ENCODE data around the gene GPA33. TPM values are rescaled to one million over a fixed set of nuclear protein-coding genes. Genes with fewer than 3 reads are reported as not detected.
A peak's percentile ranks its signal among the peaks of the same experiment; 100 is the strongest.

GPA33 gene
- total and polyA plus RNA-seq, 10 of the 15 experiments (the other 5 are each of a cell fraction or from before 2014, with no cell fraction given) = 0.09 to 0.27 (median 0.21) TPM; not detected in 1

DNA sequence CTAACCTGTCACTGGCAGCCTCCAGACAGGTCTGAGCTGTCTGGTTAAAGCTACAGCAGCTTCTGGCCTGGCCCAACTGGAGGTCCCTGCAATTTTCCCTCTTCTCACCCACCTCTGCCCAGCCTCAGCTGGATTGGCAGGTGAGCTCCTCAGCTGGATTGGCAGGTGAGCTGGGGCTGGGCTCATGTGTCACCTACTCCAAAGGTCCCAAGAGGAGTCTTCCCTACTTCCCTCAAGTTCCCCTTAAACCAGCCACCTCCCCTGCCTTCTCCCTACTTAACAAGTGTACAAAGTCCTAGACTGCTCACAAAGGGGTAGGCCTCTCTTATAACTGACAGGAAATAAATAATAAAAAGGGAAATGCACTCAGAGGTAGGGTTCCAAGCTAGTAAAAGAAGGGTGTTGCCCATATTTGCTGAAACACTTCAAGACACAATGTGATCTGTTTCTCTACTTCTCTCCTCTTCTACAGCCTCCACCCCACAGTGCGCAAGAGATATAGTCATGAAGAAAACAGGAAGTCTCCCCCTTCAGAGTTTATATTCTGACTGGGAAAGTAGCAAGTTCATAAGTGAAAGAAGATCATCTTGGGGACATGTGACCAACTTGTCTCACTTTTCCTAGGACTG, at the start of gene GPA33 (continued):
- no peak for TF ChIP-seq IRF5 (IDR thresholded peaks at IDR 0.05; ENCODE audit: borderline replicate concordance)
- peak; percentile 85 for TF ChIP-seq SPI1 (IDR thresholded peaks at IDR 0.05; ENCODE audit: borderline replicate concordance, insufficient read depth, low read depth, low read length)
- no peak; the same call in 1 of the 2 replicates for TF ChIP-seq USF2 (IDR thresholded peaks at IDR 0.05; ENCODE audit: borderline replicate concordance, low read depth, low read length)
- no peak for TF ChIP-seq NFXL1 (IDR thresholded peaks at IDR 0.05; ENCODE audit: borderline replicate concordance)
- TF ChIP-seq LARP7 (IDR thresholded peaks at IDR 0.05) = no peak
- TF ChIP-seq NFYA (IDR thresholded peaks at IDR 0.05; ENCODE audit: borderline replicate concordance, low read depth, low read length) = no peak
- no peak for TF ChIP-seq YBX1 (IDR thresholded peaks at IDR 0.05)
- no peak for TF ChIP-seq CHD4 (IDR thresholded peaks at IDR 0.05)
- TF ChIP-seq HDAC2 (IDR thresholded peaks at IDR 0.05) = no peak
- no peak for TF ChIP-seq SUZ12 (IDR thresholded peaks at IDR 0.05; ENCODE audit: unreplicated experiment)

DNA sequence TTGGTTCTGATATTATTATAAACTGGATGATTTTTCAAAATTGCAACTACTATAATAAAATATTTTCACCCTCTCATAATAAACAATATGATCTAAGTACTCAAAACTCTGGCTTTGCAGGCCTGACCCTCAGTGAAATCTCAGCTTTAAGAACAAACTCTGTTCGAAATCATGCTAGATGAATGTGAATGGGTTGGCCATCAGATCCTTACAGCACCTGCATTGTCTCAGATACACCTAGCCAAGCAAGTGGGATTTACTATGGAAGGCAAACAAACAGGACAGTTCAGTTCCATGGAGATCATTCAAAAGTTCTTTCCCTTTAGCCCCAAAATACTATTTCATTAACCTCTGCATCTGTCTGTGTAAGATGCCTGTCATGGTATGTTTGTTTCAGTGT, 48.5 kb upstream of the GPA33 start:
- Histone ChIP-seq H3K36me3 (ENCODE audit: control insufficient read depth in 2 of 2, insufficient read depth in 2 of 2, low read length in 1 of 2) (no peaks in the 10 kb centered on the region), H3K9me3 (replicated peaks; ENCODE audit: control insufficient read depth, insufficient read depth, low read length) (no peaks in the 10 kb centered on the region), H3K4me3 (no peak overlapping the region), H3K4me2 (ENCODE audit: control insufficient read depth, insufficient read depth) (no peak overlapping the region), H2AFZ (ENCODE audit: control insufficient read depth, low read depth, low read length) (no peak overlapping the region), H3K9ac (ENCODE audit: control insufficient read depth, insufficient read depth, low read length) (no peak overlapping the region), H3K27me3 (replicated peaks in 1 of 2; ENCODE audit: control insufficient read depth in 2 of 2, insufficient read depth in 2 of 2, low read length in 1 of 2) (no peaks in the 10 kb centered on the region), H3K79me2 (ENCODE audit: control insufficient read depth, insufficient read depth, low read length) (no peaks in the 10 kb centered on the region), H3K27ac (ENCODE audit: control insufficient read depth, insufficient read depth) (no peak overlapping the region), H3K4me1 (ENCODE audit: control insufficient read depth, insufficient read depth, low read length) (no peaks in the 10 kb centered on the region), H4K20me1 (ENCODE audit: control insufficient read depth, insufficient read depth) (no peaks in the 10 kb centered on the region)
- SMC1A ChIA-PET (ENCODE audit: uncharacterized antibody, unreplicated experiment) = interaction anchor here (0.6 to 1.0 kb wide), 3 partner anchors 10 to 80 kb away, joined by 3 to 4 read pairs (median 3); no protein-coding TSS in a partner anchor
- DNase-seq (ENCODE audit: low read depth, low spot score) (no peak), ATAC-seq (no peak), FAIRE-seq (no peak)
- 35% methylated on average over 1 of the region's 1 CpG for WGBS (ENCODE audit: insufficient coverage, insufficient replicate concordance, low lambda C conversion rate, missing lambda C conversion rate)
- in situ Hi-C loops (cut with MboI) = no loop called here
- no TSS peak for BruUV-seq (replicated peaks)
- POLR2A ChIA-PET = no interaction called here
- RAD21 ChIA-PET (ENCODE audit: unreplicated experiment) = no interaction called here
- intact Hi-C loops (cut with micrococcal nuclease; ENCODE audit: unreplicated experiment) = no loop called here
- CTCF ChIA-PET = interaction anchor here (0.9 to 5.0 kb wide), 3 partner anchors 12 to 80 kb away, joined by 3 to 20 read pairs (median 3); no protein-coding TSS in a partner anchor
- no peak for TF ChIP-seq KDM1A (IDR thresholded peaks at IDR 0.05; ENCODE audit: borderline replicate concordance)
- TF ChIP-seq ZBTB11 (CRISPR knock-in tag; IDR thresholded peaks at IDR 0.05) = no peak
- TF ChIP-seq TARDBP (IDR thresholded peaks at IDR 0.05; ENCODE audit: borderline replicate concordance) = no peak
- no peak for TF ChIP-seq SREBF2 (IDR thresholded peaks at IDR 0.05; ENCODE audit: low read length)
- TF ChIP-seq ZNF24 (IDR thresholded peaks at IDR 0.05) = no peak
- no peak for TF ChIP-seq EP300 (IDR thresholded peaks at IDR 0.05; ENCODE audit: borderline replicate concordance in 1 of 2, control insufficient read depth in 1 of 2, low read depth in 2 of 2, low read length in 2 of 2)
- TF ChIP-seq SUPT20H (IDR thresholded peaks at IDR 0.05; ENCODE audit: borderline replicate concordance, control insufficient read depth, low read depth, low read length) = no peak
- TF ChIP-seq HCFC1 (IDR thresholded peaks at IDR 0.05; ENCODE audit: low read length) = no peak
- no peak for TF ChIP-seq FOS (IDR thresholded peaks at IDR 0.05; ENCODE audit: borderline replicate concordance, extremely low read depth, insufficient read length)
